Subcutaneous adipose tissue (tissue), 4 donors: ENCODE data around the gene WASF1. TPM values are rescaled to one million over a fixed set of nuclear protein-coding genes. Genes with fewer than 3 reads are reported as not detected.

Experiments
- total RNA-seq, 4 donors: library from RNA; depleted of rRNA; stranded (reverse); fragments of >200 nt; gene quantifications; one replicate each; pipeline ENCODE4 v1.1.0, GENCODE V29; 2016
- TF ChIP-seq, protein P1 (sequence below): fragments of 450-650 bp; IDR thresholded peaks from one replicate; pipeline ENCODE4 v1.5.1; 2016; ENCODE audit warnings: low read depth, mild to moderate bottlenecking, control low read depth, antibody characterized with exemption, moderate library complexity

Gene WASF1
- total RNA-seq, 4 donors from 2014 or later, result 6.8 to 14.4 (median 11.4) TPM

GRCh38 chr6:110064744-110065524 is 114.5 kb downstream of the WASF1 start:
- TF ChIP-seq, protein P1, sequence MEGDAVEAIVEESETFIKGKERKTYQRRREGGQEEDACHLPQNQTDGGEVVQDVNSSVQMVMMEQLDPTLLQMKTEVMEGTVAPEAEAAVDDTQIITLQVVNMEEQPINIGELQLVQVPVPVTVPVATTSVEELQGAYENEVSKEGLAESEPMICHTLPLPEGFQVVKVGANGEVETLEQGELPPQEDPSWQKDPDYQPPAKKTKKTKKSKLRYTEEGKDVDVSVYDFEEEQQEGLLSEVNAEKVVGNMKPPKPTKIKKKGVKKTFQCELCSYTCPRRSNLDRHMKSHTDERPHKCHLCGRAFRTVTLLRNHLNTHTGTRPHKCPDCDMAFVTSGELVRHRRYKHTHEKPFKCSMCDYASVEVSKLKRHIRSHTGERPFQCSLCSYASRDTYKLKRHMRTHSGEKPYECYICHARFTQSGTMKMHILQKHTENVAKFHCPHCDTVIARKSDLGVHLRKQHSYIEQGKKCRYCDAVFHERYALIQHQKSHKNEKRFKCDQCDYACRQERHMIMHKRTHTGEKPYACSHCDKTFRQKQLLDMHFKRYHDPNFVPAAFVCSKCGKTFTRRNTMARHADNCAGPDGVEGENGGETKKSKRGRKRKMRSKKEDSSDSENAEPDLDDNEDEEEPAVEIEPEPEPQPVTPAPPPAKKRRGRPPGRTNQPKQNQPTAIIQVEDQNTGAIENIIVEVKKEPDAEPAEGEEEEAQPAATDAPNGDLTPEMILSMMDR, result no peak

DNA sequence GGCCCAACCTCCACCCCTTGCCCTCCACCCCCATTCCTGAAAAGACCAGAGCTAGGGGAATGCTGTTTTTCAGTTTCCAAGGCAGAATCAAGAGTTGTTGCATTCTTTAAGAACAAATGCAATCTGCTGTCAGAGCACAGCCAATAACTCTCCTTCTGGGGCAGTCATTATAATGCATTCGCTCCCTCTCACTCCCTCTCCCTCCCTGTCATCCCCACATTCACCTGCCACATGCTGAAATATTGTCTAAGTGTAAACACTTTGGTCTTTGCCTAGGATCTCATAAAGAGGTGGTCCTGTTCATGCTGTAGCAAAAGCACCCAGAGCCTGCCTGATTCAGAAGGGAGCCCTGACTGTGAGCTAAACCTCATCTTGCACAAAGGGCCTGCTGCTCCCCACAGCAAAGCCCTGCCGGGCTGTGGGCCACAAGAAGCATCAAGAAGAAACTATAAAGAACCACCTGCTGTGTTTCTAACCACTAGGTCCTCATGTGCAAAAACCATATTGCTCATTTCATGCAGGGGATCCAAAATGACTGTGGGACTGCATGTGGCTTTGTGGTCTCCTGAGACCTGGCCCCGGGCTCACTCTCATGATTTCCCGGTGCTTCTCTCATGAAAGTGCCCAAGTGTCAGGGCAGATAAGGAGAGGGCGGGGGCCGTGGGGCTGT is 115.7 kb downstream of the WASF1 start:
- TF ChIP-seq, protein P1, result no peak

DNA sequence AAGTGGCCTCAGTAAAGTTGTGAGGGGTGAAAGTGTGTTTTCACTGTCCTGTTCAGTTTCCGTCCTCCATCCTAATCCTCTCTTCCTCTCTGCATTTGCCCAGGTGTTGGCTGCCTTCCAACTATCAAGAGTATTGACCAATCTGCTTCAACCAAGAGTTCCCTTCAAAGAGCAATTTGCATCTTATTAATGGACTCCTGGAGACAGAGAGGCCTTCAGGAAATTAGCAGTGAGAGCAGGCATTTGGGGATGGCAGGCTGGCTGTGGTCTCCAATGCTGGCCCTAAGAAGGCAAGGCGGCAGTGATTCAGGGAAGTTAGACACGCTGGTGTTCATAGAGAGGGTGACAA is 124.1 kb downstream of the WASF1 start:
- TF ChIP-seq, protein P1, result no peak

GRCh38 chr6:110054664-110055386 is 124.6 kb downstream of the WASF1 start:
- TF ChIP-seq, protein P1, result no peak

- TF ChIP-seq, protein P1, result no peak
Observed at GRCh38 chr6:110053395-110054240, 125.9 kb downstream of the WASF1 start.

GRCh38 chr6:110050440-110050813 is 129.0 kb downstream of the WASF1 start:
- TF ChIP-seq, protein P1, result no peak

Other genes starting within 250 kb of the WASF1 start
- not detected for gene GPR6, start 201.4 kb downstream of the WASF1 start, total RNA-seq
- 10 to 100 TPM; 19.2 to 24.6 (median 22.2) TPM for gene CDC40, start 757 bp upstream of the WASF1 start, total RNA-seq
- gene METTL24, start 178.7 kb upstream of the WASF1 start, total RNA-seq, result under 1 TPM in 2 of 4 donors, not detected in 2; 0.68 to 0.88 TPM
- gene DDO, start 235.9 kb upstream of the WASF1 start, total RNA-seq, result 1 to 10 TPM; 1.3 to 5.6 (median 2.2) TPM